Esophagus squamous epithelium (tissue), 4 donors: ENCODE measurements around the gene BCL11B.

Source experiments
- POLR2A ChIP-seq, 4 donors: fragments of 450-650 bp; IDR thresholded peaks; one replicate each; pipeline ENCODE4 v1.6.1; 2017; ENCODE audit warnings: antibody characterized with exemption in 4 of 4, mild to moderate bottlenecking in 4 of 4, moderate library complexity in 3 of 4
- TF ChIP-seq, protein P1 (sequence below), 6 experiments: fragments of 450-650 bp in 4 of 6; fragments of 200-600 bp in 2 of 6; sonication (generic) in 2 of 6; IDR thresholded peaks; one replicate each; pipeline ENCODE4 v1.5.1; 2016 to 2019; ENCODE audit warnings: antibody characterized with exemption in 6 of 6, mild to moderate bottlenecking in 4 of 6, moderate library complexity in 4 of 6

GRCh38 chr14:99163446-99163845 lies 108.6 kb downstream of the BCL11B start:
- no peak for TF ChIP-seq POLR2A (IDR thresholded peaks at IDR 0.05)
- TF ChIP-seq, protein P1, sequence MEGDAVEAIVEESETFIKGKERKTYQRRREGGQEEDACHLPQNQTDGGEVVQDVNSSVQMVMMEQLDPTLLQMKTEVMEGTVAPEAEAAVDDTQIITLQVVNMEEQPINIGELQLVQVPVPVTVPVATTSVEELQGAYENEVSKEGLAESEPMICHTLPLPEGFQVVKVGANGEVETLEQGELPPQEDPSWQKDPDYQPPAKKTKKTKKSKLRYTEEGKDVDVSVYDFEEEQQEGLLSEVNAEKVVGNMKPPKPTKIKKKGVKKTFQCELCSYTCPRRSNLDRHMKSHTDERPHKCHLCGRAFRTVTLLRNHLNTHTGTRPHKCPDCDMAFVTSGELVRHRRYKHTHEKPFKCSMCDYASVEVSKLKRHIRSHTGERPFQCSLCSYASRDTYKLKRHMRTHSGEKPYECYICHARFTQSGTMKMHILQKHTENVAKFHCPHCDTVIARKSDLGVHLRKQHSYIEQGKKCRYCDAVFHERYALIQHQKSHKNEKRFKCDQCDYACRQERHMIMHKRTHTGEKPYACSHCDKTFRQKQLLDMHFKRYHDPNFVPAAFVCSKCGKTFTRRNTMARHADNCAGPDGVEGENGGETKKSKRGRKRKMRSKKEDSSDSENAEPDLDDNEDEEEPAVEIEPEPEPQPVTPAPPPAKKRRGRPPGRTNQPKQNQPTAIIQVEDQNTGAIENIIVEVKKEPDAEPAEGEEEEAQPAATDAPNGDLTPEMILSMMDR (IDR thresholded peaks at IDR 0.05), result no peak
